Esophagus muscularis mucosa (tissue), 4 donors: ENCODE measurements around the gene ATF5.

Source experiments
- EP300 ChIP-seq: sonication (generic); formaldehyde crosslinking; IDR thresholded peaks from one replicate; pipeline ENCODE4 v1.6.1; 2017; ENCODE audit warnings: antibody characterized with exemption
- POLR2A ChIP-seq: fragments of 450-650 bp; IDR thresholded peaks from one replicate; pipeline ENCODE4 v1.6.1; 2017; ENCODE audit warnings: antibody characterized with exemption, moderate library complexity, mild to moderate bottlenecking, low read depth
- POLR2AphosphoS5 ChIP-seq, 2 donors: sonication (generic); formaldehyde crosslinking; IDR thresholded peaks; one replicate each; pipeline ENCODE4 v1.6.1; 2017; ENCODE audit warnings: antibody characterized with exemption in 2 of 2
- TF ChIP-seq, protein P1 (sequence below), 3 experiments: fragments of 200-600 bp in 2 of 3; fragments of 450-650 bp in 1 of 3; sonication (generic) in 2 of 3; IDR thresholded peaks; one replicate each; pipeline ENCODE4 v1.5.1; 2017 to 2019; ENCODE audit warnings: antibody characterized with exemption in 3 of 3, mild to moderate bottlenecking in 2 of 3, moderate library complexity in 1 of 3

DNA sequence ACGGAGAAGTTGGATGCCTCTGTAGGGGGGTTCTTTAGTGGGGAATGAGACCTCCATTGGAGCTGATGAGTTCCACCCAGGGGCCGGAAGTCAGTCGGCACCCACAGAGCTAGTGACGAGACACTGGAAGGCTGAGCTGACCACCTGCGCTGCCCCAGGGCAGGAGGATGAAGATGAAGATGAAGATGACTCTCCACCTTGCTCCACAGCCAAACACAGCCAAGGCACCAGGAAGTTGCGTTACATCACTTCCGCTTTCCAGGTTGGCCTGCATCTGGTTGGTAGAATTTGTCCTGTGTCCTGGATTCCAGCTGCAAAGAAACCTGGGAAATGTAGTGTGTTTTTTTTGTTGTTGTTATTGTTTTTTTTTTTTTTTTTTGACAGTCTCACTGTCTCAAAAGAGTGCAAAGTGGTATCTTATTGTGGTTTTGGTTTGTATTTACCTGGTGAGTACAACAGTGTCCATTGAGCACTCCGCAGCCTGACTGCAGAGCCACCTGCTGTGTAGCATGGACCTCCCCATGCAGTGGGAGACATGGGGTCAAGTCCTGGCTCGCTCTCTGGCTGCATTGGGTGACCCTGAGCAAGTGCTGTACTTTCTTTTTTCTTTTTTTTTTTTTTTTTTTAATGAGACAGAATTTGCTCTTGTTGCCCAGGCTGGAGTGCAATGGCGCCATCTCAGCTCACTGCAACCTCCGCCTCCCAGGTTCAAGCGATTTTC, 49.6 kb upstream of the ATF5 start:
- TF ChIP-seq, protein P1, sequence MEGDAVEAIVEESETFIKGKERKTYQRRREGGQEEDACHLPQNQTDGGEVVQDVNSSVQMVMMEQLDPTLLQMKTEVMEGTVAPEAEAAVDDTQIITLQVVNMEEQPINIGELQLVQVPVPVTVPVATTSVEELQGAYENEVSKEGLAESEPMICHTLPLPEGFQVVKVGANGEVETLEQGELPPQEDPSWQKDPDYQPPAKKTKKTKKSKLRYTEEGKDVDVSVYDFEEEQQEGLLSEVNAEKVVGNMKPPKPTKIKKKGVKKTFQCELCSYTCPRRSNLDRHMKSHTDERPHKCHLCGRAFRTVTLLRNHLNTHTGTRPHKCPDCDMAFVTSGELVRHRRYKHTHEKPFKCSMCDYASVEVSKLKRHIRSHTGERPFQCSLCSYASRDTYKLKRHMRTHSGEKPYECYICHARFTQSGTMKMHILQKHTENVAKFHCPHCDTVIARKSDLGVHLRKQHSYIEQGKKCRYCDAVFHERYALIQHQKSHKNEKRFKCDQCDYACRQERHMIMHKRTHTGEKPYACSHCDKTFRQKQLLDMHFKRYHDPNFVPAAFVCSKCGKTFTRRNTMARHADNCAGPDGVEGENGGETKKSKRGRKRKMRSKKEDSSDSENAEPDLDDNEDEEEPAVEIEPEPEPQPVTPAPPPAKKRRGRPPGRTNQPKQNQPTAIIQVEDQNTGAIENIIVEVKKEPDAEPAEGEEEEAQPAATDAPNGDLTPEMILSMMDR (IDR thresholded peaks at IDR 0.05) = no peak
- TF ChIP-seq POLR2A (no peak), EP300 (no peak), POLR2AphosphoS5 (IDR thresholded peaks at IDR 0.05) (no peak)
